ENCODE results near the gene PCDHB11.
A peak's percentile ranks its signal among the peaks of the same experiment; 100 is the strongest.
"Not testable (repeated sequence)": the region's sequence is repeated elsewhere in the genome, so short reads cannot be mapped to it uniquely, and the experiment has no call there.

Gene PCDHB11

GRCh38 chr5:141188682-141189081, 10.7 kb upstream of the PCDHB11 start:
- not testable (repeated sequence) for DNase-seq

DNA sequence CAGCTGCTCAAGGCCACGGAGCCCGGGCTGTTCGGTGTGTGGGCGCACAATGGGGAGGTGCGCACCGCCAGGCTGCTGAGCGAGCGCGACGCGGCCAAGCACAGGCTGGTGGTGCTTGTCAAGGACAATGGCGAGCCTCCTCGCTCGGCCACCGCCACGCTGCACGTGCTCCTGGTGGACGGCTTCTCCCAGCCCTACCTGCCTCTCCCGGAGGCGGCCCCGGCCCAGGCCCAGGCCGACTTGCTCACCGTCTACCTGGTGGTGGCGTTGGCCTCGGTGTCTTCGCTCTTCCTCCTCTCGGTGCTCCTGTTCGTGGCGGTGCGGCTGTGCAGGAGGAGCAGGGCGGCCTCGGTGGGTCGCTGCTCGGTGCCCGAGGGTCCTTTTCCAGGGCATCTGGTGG, 10.3 kb upstream of the PCDHB11 start:
- not testable (repeated sequence) for DNase-seq

GRCh38 chr5:141192110-141192725, 7.2 kb upstream of the PCDHB11 start, which contains the start of gene PCDHB10:
PCDHB10 (plus strand) TSS chr5:141192353; CDS start chr5:141192553, 200 bp downstream.
- DNase-seq, result peak; percentile 29

DNA sequence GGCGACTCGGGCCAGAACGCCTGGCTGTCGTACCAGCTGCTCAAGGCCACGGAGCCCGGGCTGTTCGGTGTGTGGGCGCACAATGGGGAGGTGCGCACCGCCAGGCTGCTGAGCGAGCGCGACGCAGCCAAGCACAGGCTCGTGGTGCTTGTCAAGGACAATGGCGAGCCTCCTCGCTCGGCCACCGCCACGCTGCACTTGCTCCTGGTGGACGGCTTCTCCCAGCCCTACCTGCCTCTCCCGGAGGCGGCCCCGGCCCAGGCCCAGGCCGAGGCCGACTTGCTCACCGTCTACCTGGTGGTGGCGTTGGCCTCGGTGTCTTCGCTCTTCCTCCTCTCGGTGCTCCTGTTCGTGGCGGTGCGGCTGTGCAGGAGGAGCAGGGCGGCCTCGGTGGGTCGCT, 5.1 kb upstream of the PCDHB11 start:
- not testable (repeated sequence) for DNase-seq

DNA sequence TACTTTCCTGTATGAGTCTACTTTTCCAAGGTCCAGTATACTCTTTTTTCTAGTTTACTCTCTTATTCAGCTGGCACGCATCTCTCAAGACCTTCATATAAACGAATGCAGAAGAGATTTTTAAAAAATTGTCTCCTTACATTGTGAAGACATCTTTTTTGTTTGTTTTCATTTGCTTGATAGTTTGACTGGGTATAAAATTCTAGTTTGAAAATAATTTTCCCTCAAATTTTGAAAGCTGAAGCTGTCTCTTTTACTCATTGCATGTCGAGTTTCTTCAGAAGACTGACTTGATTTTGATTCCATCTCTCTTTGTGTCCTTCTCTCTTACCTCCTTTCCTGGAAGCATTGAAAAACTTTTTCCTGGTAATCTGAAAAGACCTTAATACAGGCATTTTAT, 3.1 kb upstream of the PCDHB11 start:
- no peak for DNase-seq

GRCh38 chr5:141201126-141201525, 1.7 kb downstream of the PCDHB11 start:
- not testable (repeated sequence) for DNase-seq

DNA sequence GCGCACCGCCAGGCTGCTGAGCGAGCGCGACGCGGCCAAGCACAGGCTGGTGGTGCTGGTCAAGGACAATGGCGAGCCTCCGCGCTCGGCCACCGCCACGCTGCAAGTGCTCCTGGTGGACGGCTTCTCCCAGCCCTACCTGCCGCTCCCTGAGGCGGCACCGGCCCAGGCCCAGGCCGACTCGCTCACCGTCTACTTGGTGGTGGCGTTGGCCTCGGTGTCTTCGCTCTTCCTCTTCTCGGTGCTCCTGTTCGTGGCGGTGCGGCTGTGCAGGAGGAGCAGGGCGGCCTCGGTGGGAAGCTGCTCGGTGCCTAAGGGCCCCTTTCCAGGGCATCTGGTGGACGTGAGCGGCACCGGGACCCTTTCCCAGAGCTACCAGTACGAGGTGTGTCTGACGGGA, 2.2 kb downstream of the PCDHB11 start:
- not testable (repeated sequence) for DNase-seq

DNA sequence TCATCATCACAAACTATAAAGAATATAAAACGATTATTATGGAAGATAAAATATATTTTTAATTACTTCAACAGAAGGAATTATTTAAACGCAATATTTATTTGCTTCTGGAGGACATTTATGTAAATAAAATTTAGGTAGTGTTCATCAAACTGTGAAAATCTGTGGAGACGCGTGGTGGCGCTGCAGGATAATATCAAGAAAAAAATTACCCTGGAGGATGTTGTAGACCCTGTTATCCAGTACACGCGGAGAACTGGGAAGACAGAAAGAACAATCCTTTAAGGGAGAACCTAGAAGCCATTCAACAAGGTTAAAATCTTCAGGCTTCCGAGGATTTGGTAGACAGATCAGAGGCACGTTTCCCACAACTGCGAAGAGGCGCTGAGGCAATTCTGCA, 9.1 kb downstream of the PCDHB11 start, which contains the start of gene PCDHB12:
Gene PCDHB12, plus strand, starts transcription at position 242 of the 400 bp plus-strand sequence. CDS start 189 bp downstream, outside the sequence.
- no peak for DNase-seq

GRCh38 chr5:141210281-141210680, 10.9 kb downstream of the PCDHB11 start:
- not testable (repeated sequence) for DNase-seq

GRCh38 chr5:141210849-141211248, 11.4 kb downstream of the PCDHB11 start:
- DNase-seq, result not testable (repeated sequence)

GRCh38 chr5:141213656-141214339, 14.4 kb downstream of the PCDHB11 start, which contains the start of gene PCDHB13:
PCDHB13 (plus strand) TSS chr5:141213919; CDS start chr5:141214124, 205 bp downstream.
- DNase-seq, result peak; percentile 50

DNA sequence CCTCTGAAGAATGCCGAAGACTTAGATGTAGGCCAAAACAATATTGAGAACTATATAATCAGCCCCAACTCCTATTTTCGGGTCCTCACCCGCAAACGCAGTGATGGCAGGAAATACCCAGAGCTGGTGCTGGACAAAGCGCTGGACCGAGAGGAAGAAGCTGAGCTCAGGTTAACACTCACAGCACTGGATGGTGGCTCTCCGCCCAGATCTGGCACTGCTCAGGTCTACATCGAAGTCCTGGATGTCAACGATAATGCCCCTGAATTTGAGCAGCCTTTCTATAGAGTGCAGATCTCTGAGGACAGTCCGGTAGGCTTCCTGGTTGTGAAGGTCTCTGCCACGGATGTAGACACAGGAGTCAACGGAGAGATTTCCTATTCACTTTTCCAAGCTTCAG, 15.2 kb downstream of the PCDHB11 start:
- not testable (repeated sequence) for DNase-seq

DNA sequence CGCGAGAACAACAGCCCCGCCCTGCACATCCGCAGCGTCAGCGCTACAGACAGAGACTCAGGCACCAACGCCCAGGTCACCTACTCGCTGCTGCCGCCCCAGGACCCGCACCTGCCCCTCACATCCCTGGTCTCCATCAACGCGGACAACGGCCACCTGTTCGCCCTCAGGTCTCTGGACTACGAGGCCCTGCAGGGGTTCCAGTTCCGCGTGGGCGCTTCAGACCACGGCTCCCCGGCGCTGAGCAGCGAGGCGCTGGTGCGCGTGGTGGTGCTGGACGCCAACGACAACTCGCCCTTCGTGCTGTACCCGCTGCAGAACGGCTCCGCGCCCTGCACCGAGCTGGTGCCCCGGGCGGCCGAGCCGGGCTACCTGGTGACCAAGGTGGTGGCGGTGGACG, 16.1 kb downstream of the PCDHB11 start:
- DNase-seq, result not testable (repeated sequence)

DNA sequence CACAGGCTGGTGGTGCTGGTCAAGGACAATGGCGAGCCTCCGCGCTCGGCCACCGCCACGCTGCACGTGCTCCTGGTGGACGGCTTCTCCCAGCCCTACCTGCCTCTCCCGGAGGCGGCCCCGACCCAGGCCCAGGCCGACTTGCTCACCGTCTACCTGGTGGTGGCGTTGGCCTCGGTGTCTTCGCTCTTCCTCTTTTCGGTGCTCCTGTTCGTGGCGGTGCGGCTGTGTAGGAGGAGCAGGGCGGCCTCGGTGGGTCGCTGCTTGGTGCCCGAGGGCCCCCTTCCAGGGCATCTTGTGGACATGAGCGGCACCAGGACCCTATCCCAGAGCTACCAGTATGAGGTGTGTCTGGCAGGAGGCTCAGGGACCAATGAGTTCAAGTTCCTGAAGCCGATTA, 16.6 kb downstream of the PCDHB11 start:
- DNase-seq, result not testable (repeated sequence)

GRCh38 chr5:141223112-141223783, 23.8 kb downstream of the PCDHB11 start, which contains the start of gene PCDHB14:
PCDHB14 (plus strand) TSS chr5:141223343; CDS start chr5:141223506, 163 bp downstream.
- no peak for DNase-seq

- DNase-seq, result not testable (repeated sequence)
These were observed 25.4 kb downstream of the PCDHB11 start for GRCh38 chr5:141224844-141225243.

- DNase-seq, result not testable (repeated sequence)
These were observed 26.0 kb downstream of the PCDHB11 start for GRCh38 chr5:141225421-141225820.

DNA sequence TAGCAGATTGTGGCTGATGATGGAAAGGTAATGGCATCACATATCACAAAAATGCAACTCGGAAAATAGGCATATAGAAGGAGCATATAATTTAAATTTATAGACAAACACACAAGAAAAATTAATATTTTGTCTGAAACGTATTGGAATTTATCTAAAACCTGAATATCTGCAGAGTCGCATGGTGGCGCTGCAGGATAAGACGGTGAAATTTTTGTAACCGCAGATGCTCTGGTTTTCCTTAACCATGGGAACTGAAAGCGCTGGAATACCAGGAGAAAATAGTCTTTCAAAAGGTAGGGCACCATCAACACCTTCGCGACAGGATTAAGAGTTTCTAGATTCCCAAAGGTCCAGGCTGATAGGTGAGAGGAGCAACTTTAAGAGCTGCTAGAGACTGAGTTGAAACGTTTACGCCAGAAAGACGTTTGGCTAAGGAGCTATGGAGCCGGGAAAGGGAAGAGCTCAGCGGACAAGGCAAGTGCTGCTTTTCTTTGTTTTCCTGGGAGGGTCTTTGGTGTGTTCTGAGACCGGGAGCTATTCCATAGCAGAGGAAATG, 34.8 kb downstream of the PCDHB11 start:
- DNase-seq, result peak; percentile 4

DNA sequence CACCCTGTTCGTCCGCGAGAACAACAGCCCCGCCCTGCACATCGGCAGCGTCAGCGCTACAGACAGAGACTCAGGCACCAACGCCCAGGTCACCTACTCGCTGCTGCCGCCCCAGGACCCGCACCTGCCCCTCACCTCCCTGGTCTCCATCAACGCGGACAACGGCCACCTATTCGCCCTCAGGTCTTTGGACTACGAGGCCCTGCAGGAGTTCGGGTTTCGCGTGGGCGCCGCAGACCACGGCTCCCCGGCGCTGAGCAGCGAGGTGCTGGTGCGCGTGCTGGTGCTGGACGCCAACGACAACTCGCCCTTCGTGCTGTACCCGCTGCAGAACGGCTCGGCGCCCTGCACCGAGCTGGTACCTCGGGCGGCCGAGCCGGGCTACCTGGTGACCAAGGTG, 36.5 kb downstream of the PCDHB11 start:
- DNase-seq, result not testable (repeated sequence)

GRCh38 chr5:141236516-141237313, 37.3 kb downstream of the PCDHB11 start:
- no peak for DNase-seq

- DNase-seq, result no peak
These were observed 42.1 kb downstream of the PCDHB11 start for GRCh38 chr5:141241496-141241895.

DNA sequence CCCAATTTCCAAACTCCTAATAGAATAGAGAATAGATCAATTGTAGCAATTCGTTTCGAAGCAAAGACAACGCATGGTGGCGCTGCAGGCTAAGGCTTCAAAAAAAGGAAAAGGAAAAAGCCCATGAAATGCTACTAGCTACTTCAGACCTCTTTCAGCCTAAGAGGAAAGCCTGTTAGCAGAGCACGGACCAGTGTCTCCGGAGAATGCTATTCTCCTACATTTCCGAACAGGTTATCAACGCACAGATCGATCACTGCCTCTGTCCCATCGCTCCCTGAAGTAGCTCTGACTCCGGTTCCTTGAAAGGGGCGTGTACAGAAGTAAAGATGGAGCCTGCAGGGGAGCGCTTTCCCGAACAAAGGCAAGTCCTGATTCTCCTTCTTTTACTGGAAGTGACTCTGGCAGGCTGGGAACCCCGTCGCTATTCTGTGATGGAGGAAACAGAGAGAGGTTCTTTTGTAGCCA, 45.9 kb downstream of the PCDHB11 start, which contains the start of gene PCDHB15:
Gene PCDHB15, plus strand, starts transcription at position 146 of the 468 bp plus-strand sequence. Its CDS starts 184 bp downstream, at position 330.
- DNase-seq, result no peak

All from NCI-H226 (cell line).